GM19395 (cell line): ENCODE results near the gene SLC34A3.
"Not testable (repeated sequence)": the region's sequence is repeated elsewhere in the genome, so short reads cannot be mapped to it uniquely, and the experiment has no call there.

Source experiments
- ATAC-seq: cut with Tn5 transposase; IDR thresholded peaks from one replicate; pipeline ENCODE4 v1.9.1; 2021; ENCODE audit warnings: mild to moderate bottlenecking, moderate library complexity; ENCODE audit not compliant: unreplicated experiment

Gene SLC34A3

GRCh38 chr9:137228968-137229896 lies 1.5 kb upstream of the SLC34A3 start:
- ATAC-seq, result no peak

GRCh38 chr9:137229903-137230704 lies 597 bp upstream of the SLC34A3 start:
- ATAC-seq, result no peak

DNA sequence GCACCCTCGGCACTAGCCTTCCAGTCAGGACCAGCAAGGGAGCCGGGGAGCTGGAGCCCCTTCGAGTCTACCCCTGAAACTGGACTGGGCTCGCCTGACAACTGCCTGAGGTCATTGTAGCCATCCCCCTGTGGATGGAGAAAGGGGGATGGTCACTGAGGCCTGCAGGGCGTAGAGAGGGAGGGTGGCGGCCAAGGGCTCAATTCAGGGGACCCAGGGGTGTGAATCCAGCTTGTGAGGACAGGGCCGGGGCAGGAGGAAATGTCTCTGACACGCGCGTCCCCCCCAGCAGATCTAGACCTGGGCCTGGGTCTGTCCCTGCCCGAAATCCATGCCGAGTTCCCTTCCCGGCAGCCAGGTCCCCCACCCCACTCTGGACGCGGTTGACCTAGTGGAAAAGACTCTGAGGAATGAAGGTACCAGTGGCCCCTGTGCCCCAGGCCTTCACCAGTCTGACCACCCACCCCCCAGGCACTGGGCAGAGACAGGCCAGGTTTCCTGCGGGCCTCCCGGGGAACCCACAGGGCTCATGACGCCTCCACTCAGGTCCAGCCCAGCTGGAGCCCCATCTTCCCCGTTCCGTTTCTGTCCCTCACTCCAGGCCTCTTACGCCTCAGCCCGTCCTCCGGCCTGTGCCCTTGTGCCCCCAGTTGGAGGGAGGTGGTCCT lies 805 bp downstream of the SLC34A3 start:
- ATAC-seq, result no peak

GRCh38 chr9:137232101-137232500 lies 1.4 kb downstream of the SLC34A3 start:
- no peak for ATAC-seq

DNA sequence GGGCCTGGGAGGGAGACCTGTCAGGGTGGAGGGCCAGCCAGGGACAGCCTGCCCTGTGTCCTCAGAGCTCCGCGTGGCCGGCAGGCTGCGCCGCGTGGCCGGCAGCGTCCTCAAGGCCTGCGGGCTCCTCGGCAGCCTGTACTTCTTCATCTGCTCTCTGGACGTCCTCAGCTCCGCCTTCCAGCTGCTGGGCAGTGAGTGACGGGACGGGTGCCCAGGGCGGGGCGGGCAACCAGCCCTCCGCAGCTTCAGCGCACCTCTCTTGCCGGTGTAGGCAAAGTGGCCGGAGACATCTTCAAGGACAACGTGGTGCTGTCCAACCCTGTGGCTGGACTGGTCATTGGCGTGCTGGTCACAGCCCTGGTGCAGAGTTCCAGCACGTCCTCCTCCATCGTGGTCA lies 1.8 kb downstream of the SLC34A3 start:
- no peak for ATAC-seq

GRCh38 chr9:137233143-137233980 lies 2.7 kb downstream of the SLC34A3 start:
- ATAC-seq, result no peak

- ATAC-seq, result no peak
Measured at GRCh38 chr9:137234055-137234697, 3.5 kb downstream of the SLC34A3 start.

DNA sequence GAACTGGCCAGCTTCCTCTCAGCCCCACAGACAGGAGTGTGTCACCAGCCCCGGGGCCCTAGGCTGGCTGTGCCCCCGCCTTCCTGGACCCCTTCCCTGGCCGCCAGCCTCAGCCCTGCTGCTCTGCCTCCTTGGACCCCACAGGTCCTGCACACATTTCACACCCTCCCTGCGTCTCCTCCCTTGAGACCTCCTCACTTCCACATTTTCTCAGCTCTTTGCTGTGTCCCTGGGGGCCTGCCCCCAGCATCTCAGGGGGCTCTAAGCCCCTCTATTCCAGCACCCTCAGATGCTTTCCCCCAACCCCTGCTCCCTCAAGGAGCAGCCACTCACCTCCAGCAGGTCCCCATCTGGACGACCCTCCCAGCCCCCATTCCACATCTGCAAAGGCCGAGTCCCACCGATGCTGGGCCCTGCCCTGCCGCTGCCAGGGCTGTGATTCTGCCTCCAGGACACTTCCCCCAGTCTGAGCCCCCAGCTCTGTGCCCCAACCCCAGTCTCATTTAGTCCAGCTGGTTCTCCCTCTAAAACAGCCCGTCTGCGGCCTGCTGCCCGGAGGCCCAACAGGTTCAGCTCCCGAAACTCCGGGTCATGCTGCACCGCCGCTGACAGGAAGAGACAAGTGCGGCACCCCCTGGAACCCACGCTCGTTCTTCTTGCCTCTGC lies 4.2 kb downstream of the SLC34A3 start:
- ATAC-seq, result no peak

DNA sequence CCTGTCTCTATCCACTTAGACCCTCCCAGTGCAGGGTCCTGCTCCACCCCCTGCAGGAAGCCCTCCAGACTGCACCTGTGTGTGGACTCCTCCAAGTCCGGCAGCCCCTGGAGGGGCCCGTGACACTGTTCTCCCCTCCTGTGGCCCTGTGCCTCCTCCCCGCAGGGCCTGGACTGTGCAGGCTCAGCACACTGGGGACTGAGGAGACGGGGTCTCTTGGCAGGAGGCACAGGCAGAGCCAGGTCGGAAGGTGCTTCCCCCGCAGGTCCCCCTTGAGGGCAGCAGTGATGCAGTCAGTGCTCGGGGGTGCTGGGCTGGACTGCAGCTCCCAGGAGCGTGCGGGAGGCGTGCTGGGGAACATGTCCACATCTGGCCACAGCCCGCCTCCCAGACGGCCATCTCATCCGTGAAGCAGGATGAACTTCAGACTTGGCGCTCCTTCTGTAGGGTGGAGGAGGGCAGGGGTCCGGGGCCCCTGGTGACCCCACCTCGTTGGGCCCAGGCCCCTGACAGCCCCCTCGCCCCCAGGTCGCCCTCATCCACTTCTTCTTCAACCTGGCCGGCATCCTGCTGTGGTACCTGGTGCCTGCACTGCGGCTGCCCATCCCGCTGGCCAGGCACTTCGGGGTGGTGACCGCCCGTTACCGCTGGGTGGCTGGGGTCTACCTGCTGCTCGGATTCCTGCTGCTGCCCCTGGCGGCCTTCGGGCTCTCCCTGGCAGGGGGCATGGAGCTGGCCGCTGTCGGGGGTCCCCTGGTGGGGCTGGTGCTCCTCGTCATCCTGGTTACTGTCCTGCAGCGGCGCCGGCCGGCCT lies 4.9 kb downstream of the SLC34A3 start:
- no peak for ATAC-seq

- ATAC-seq, result no peak
Measured at GRCh38 chr9:137236238-137236935, 5.7 kb downstream of the SLC34A3 start.

DNA sequence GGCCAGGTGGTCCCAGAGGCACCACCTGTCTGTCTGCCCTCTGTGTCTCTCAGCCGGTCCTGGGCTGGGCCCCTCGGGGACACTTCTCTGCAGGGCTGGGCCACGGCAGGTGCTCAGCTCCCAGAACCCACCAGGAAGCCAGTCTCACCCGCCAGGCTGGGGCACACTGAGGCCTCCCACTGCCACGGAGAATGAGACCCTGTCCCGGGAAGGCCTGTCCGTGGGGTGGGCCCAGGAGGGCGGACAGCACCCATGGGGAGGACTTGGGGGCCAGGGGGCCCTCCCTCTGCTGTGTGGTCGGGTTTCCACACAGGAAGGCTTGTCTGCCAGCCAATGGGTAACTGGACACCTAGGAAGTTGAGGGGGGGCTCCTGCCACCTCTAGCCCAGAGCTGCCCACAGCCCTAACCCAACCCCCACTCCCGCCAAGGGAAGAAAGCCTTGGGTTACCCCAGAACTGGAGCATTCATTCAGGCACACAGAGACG lies 6.3 kb downstream of the SLC34A3 start:
- no peak for ATAC-seq

DNA sequence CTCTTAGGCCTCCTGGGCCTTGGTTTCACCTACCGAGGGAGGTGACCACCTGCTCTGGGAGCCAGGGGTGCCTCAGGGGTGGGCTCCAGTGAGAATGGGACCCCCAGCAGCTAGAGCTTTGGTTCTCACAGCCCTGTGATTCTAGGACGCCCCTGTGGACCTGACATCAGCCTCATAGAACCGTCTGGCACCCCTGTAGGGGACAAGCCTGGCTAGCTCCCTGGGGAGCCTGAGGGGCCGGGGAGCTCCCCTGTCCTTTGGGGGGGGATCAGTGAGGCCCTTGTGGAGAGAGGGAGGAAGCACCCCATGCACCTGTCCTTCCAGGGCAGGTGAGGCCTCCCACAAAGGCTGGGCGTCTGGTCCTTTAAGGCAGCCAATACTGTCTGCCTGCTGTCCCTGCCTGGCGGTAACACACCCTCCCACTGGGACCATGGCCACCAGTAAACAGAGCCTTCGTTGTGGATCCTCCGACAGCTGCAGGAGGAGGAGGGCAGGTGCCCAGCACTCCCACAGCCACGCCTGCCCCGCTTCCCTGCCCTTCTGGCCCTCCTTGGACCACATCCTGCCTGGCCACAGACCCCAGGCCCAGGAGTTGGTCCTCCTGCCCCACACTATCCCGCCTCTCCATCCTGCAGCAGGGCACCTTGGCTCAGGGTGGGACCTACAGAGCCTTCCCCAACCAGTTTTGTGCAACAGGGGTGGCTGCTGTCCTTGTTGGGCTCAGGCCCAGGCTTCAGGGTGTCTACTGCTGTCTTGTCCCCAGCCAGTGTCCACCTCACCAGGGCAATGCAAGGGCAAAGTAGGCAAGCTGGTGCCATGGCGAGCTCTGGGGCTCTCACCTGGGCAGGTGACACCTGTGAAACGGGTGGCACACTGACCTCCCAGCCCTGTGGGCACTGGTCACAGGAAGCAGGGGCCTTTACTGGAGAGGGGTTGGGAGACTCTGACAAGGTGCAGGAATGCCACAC lies 7.3 kb downstream of the SLC34A3 start:
- no peak for ATAC-seq

- not testable (repeated sequence) for ATAC-seq
Measured at GRCh38 chr9:137239541-137240200, 9.0 kb downstream of the SLC34A3 start.

DNA sequence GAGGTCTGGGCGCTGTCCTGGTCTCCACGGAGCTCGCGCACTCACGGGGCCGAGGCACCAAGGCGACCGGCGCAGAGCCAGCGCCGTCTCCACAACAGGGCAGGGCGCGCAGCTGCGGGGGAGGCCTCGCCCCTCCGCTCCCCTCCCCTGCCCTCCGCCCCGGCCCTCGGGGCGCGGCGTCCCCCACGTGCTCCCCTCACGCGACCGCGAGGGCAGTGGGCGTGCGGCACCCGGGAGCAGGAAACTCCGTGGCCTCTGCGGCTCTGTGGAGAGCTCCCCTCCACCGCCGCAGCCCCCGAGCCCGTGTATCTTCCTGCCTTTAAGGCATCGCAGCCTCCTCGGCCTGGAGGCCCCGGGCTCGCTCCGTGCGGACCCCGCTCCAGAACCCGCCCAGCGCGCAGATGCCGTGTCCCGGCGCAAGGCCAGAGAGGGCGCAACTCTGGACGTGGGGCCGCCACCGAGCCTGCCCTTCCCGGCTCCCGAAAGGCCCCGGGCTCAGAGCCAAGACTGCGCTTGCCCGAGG lies 9.7 kb downstream of the SLC34A3 start:
- ATAC-seq, result peak; percentile 31

GRCh38 chr9:137240841-137241489 lies 10.3 kb downstream of the SLC34A3 start, which contains the start of gene TUBB4B:
TUBB4B (plus strand) TSS chr9:137241287; CDS start chr9:137241361, 74 bp downstream.
- ATAC-seq, result peak; percentile 78
